Activated naive CD4-positive, alpha-beta T cell treated with anti-CD3 and anti-CD28 coated beads, Interleukin-2, amount 50 U/mL, for 24 hours (primary cell): ENCODE data around the gene ERBB2.
"Not testable (repeated sequence)": the region's sequence is repeated elsewhere in the genome, so short reads cannot be mapped to it uniquely, and the experiment has no call there.

ENCODE experiments used
- H3K27ac Mint-ChIP-seq: one replicate; pipeline ENCODE4 v1.8.0; 2021; ENCODE audit warnings: mild to moderate bottlenecking, mixed read lengths
- H3K27me3 Mint-ChIP-seq: one replicate; pipeline ENCODE4 v1.8.0; 2021; ENCODE audit warnings: mixed read lengths
- H3K36me3 Mint-ChIP-seq: one replicate; pipeline ENCODE4 v1.8.0; 2021; ENCODE audit warnings: mixed read lengths
- H3K4me1 Mint-ChIP-seq: one replicate; pipeline ENCODE4 v1.8.0; 2021; ENCODE audit warnings: mixed read lengths
- H3K4me3 Mint-ChIP-seq: one replicate; pipeline ENCODE4 v1.8.0; 2021; ENCODE audit warnings: mild to moderate bottlenecking, mixed read lengths
- H3K9me3 Mint-ChIP-seq: one replicate; pipeline ENCODE4 v1.8.0; 2021; ENCODE audit warnings: mixed read lengths

ERBB2 gene

DNA sequence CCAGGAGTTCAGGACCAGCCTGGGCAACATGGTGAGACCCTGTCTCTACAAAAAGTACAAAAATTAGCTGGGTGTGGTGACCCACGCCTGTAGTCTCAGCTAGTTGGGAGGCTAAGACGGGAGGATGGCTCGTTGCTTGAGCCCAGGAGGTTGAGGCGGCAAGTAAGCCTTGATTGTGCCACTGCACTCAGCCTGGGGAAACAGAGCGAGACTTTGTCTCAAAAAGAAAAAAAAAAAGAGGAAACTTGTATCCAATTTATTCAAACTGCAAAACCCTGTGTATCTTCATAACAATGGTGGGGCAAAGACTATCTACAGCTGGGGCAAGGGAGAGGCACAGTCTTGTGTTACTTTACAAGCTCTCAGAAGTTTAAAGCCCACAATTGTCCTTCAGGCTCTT, 59.3 kb downstream of the ERBB2 start:
- Mint-ChIP-seq H3K4me1 (peaks cover 64% of the 10 kb centered on the region), H3K4me3 (no peak overlapping the region), H3K36me3 (peaks cover 11% of the 10 kb centered on the region), H3K27me3 (no peaks in the 10 kb centered on the region), H3K27ac (peak overlapping the region; percentile 93), H3K9me3 (no peaks in the 10 kb centered on the region)

DNA sequence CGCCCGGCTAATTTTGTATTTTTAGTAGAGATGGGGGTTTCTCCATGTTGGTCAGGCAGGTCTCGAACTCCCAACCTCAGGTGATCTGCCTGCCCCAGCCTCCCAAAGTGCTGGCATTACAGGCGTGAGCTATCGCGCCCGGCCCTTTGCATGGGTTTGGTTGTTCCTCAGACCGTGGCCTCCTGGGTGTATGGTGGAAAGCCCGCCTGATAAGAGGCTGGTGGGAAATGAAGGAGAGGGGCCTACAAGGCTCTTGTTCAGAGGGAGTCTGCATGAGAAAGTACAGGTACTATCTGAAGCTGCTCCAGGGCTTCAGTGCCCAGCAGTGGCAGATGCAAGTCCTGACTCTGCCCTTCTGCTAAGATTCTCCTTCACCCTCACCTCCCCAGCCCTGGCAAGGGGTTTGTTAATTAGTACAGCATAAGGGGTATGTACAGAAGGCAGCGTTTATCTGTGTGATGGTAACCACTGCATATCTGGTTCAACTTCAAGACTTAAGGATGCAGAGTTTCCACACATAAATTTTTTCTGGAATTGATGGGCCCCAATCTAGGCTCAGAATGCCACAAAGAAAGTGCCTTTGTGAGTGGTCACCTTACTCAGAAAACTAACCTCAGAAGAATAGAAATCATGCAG, 62.1 kb downstream of the ERBB2 start:
- Mint-ChIP-seq H3K4me3 (no peak overlapping the region), H3K4me1 (peaks cover 67% of the 10 kb centered on the region), H3K27ac (peak overlapping the region; percentile 82), H3K9me3 (no peaks in the 10 kb centered on the region), H3K27me3 (no peaks in the 10 kb centered on the region), H3K36me3 (peaks cover 34% of the 10 kb centered on the region)

DNA sequence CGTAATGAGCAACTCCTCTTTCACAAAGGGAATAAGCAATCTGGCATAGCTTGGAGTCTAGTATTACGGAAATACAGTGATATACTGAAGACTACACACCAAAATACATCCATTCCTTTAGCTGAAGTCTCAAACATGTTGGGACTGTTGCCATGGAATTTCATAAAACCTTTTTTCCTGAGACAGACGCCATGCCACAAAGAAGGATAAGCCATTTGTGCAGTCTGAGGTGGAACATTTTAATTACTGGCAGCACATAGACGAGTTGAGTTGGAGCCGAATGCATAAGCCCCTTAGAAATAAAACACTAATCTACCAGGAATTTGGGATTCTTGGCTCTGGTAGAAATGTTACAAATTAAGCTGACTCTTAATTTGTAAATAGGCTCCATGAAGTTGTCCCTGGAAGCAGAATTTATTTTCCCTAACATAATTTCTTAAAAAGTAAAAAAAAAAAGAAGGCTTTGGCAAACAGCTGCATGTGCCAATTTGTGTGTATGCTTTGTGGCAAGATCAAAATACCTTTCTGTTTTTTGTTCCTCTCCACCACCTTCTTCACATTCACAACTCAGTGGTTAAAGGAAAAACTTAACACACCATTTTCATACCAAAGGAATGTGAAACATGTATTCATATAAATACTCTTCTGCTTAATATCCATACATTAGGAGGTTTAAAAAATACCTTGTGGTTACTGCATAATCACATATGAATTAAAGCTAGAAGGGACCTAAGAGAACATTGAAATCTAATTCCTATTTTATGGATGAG, 63.4 kb downstream of the ERBB2 start:
- Mint-ChIP-seq H3K27me3 (no peaks in the 10 kb centered on the region), H3K9me3 (no peaks in the 10 kb centered on the region), H3K4me3 (peak overlapping the region; percentile 3), H3K27ac (peak overlapping the region; percentile 82), H3K4me1 (peaks cover 67% of the 10 kb centered on the region), H3K36me3 (peaks cover 42% of the 10 kb centered on the region)

DNA sequence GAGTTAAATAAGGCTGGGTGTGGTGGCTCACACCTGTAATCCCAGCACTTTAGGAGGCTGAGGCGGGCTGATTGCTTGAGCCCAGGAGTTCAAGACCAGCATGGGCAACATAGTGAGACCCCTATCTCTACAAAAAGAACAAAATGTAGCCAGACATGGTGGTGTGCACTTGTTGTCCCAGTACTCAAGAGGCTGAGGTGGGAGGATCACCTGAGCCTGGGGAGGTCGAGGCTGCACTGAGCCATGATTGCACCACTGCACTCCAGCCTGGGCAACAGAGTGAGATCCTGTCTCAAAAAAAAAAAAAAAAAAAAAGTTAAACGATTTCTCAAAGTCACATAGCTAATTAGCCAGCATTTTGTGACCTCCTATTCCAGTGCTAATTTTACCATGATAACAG, 64.3 kb downstream of the ERBB2 start:
- H3K9me3 Mint-ChIP-seq, H3K27ac Mint-ChIP-seq, H3K4me3 Mint-ChIP-seq, H3K27me3 Mint-ChIP-seq: not testable (repeated sequence)
- Mint-ChIP-seq H3K36me3 (peaks cover 45% of the 10 kb centered on the region), H3K4me1 (peaks cover 67% of the 10 kb centered on the region)

DNA sequence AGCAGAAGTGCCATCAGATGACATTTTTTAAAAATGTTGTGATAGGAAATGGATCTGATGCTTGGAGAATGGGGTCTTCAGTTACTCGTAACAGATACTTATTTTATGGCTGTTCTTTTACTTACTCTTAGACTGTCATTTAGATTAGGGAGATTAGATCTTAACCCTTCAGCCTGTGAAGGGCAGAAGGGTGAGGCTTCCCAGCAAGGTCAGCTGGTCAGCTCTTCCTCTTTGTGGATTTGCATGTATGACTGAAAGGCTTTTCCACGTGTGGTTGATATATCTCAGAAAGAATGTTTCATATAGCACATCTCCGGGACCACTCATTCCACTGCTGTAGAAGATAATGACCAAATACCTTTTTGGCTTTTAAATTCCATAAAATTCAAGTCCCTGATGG, 65.3 kb downstream of the ERBB2 start:
- H3K9me3 Mint-ChIP-seq = no peaks in the 10 kb centered on the region
- H3K4me1 Mint-ChIP-seq = peaks cover 71% of the 10 kb centered on the region
- H3K27ac Mint-ChIP-seq = peak overlapping the region; percentile 60

DNA sequence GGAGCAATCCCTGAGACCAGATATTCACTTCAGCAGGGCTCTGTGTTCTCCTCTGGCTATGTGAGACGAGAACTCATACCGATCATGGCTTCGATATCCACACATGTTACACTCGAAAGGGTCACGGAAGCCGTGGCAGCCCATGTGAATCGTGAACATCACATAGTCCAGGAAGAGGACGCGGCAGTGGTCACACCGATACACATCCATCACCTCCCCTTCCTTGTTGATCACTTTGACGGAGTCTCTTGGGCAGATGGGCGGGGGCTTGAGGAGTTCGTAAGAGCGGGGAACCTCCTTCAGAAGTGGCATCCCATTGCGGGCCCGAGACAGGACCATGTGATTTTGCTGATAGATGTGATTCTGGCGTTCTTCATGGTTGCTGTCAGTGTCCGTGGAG, 65.9 kb downstream of the ERBB2 start:
- Mint-ChIP-seq H3K27ac (peak overlapping the region; percentile 60), H3K9me3 (no peaks in the 10 kb centered on the region), H3K4me3 (no peak overlapping the region), H3K27me3 (no peaks in the 10 kb centered on the region), H3K36me3 (peaks cover 47% of the 10 kb centered on the region), H3K4me1 (peaks cover 75% of the 10 kb centered on the region)

More for the DNA sequence above, 65.3 kb downstream of the ERBB2 start:
- no peaks in the 10 kb centered on the region for H3K27me3 Mint-ChIP-seq
- H3K4me3 Mint-ChIP-seq = no peak overlapping the region
- H3K36me3 Mint-ChIP-seq = peaks cover 47% of the 10 kb centered on the region

DNA sequence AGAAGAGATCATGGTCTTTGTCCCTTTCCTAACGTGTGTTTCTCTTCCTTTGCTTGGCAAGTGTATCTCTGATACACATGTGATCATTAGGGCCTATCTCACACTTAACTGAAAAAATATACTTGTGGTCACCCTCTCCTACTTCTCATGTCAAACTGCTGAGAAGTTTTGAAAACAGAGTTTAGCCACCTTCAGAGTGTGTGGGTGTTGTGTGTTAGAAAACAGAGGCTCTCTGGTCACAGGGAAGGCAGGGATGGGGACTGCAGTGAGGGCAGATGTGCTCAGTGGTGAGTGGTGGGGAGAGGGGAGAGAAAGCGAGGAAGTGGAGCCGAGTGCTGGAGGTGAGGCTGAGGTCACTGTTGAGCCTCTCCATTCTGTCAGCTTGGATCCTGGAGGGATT, 67.3 kb downstream of the ERBB2 start:
- peaks cover 51% of the 10 kb centered on the region for H3K36me3 Mint-ChIP-seq
- H3K27me3 Mint-ChIP-seq = no peaks in the 10 kb centered on the region
- H3K9me3 Mint-ChIP-seq = no peaks in the 10 kb centered on the region
- H3K27ac Mint-ChIP-seq = peak overlapping the region; percentile 99
- H3K4me3 Mint-ChIP-seq = peak overlapping the region; percentile 54
- H3K4me1 Mint-ChIP-seq = peaks cover 85% of the 10 kb centered on the region

DNA sequence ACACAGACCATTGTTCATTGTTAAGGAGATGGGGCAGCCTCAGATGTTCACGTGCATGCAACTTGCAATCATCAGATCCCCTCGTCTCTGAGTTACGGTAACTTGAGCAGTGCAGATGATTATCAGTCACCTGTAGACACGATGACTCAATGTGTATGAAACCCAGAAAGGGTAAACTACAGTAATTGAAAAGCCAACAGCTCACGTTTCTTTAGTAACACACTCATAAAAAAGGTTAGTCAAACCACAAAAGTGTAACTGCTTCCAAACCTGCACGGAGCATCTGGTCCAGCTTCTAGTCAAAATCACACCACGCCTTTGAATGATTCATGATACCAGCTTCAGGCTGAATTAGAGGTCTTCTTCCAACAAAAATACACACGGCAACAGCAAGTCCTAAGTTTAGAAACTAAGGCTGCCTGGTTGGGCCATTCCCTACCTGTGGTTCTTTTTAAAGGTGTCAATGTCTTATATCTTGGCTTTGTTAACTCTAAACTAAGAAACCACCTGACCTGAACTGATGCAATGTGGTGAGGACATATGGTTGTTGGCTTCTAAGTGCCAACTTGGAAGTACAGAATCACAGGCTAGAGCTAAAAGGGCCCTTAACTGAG, 70.2 kb downstream of the ERBB2 start:
- no peaks in the 10 kb centered on the region for H3K9me3 Mint-ChIP-seq
- no peaks in the 10 kb centered on the region for H3K27me3 Mint-ChIP-seq
- H3K4me3 Mint-ChIP-seq = peak overlapping the region; percentile 63
- peaks cover 53% of the 10 kb centered on the region for H3K36me3 Mint-ChIP-seq
- peak overlapping the region; percentile 99 for H3K27ac Mint-ChIP-seq
- H3K4me1 Mint-ChIP-seq = peaks cover 99% of the 10 kb centered on the region

DNA sequence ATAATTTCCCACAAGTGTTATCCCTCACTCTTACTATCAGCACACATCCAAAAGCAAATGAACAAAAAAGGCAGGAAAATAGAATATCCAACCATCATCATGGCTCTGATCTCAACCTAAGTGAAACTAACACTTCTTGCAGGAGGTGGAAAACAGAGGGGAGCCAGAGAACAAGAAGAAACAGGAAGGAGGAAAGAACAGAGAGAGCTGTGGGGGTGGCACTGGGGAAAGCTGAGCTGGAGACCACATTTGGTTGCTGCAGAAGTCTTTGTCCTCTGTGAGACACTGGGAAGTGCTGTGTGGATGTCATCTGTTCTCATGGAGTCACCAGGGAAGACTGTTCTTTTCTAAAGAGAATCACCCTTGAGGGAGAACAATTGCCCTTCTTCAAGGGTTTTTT, 72.6 kb downstream of the ERBB2 start:
- no peaks in the 10 kb centered on the region for H3K9me3 Mint-ChIP-seq
- H3K27me3 Mint-ChIP-seq = no peaks in the 10 kb centered on the region
- peaks cover 41% of the 10 kb centered on the region for H3K36me3 Mint-ChIP-seq
- H3K4me1 Mint-ChIP-seq = peaks cover 96% of the 10 kb centered on the region
- peak overlapping the region; percentile 70 for H3K4me3 Mint-ChIP-seq
- peak overlapping the region; percentile 99 for H3K27ac Mint-ChIP-seq

DNA sequence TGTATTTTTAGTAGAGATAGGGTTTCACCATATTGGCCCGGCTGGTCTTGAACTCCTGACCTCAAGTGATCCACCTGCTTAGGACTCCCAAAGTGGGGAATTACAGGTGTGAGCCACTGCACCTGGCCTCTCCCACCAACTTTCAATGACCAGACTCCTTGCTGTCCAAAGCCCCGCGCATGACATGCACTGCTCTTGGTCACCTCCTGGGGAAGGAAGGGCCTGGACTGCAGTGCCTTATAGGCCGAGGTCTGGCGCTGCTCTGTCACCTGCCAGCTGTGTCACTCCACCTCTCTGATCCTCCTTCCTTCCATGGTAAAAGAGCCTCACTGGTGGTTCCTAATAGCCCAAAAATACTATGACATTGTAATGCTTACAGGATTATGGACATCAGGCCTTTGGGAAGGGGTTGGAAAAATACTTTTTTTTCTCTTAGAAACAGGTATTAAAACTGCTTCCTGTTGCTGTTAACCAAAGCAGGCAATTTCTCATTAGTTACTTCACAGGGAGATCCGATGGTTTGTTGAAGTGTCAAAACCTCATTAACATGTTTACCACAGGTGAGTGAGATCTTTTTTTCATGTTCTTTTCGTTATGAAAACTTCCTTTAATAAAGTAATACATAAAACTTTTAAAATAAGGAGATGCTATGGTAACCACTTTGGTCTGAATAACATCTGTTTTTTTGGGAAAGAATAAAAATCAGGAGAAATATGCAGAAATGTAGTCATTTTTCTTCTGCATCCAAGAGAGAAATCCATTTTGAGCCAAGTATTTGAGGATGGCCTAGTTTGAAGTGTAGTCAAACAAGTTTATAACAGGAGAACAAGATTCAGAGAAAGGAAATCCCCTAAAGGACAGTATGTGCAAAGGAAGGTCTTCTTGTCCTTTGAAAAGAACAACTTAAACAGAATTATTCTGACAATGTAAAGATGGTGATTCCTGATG, 73.4 kb downstream of the ERBB2 start:
- no peaks in the 10 kb centered on the region for H3K9me3 Mint-ChIP-seq
- peaks cover 39% of the 10 kb centered on the region for H3K36me3 Mint-ChIP-seq
- no peaks in the 10 kb centered on the region for H3K27me3 Mint-ChIP-seq
- peaks cover 96% of the 10 kb centered on the region for H3K4me1 Mint-ChIP-seq
- H3K4me3 Mint-ChIP-seq = peak overlapping the region; percentile 75
- H3K27ac Mint-ChIP-seq = peak overlapping the region; percentile 99

DNA sequence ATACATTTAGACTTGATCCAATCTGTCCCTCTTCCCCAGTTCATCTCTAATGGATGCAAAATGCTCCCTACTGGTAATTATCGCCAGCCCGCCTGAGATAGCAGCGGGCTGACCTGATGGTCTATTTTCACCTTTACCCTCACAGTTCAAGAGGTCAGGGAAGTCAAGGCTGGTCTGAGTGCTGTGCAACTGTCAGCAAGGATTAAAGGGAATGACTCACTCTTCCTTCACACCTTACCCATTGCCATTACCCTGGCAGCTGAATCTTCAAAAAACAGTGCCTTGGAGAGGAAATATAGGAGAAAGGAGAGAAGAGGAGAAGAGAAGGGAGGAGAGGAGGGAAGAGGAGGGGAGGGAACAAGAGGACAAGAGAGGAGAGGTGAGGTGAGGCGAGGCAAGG, 74.2 kb downstream of the ERBB2 start:
- Mint-ChIP-seq H3K4me3 (peak overlapping the region; percentile 82), H3K36me3 (peaks cover 35% of the 10 kb centered on the region), H3K4me1 (peaks cover 96% of the 10 kb centered on the region), H3K27ac (peak overlapping the region; percentile 97), H3K9me3 (no peaks in the 10 kb centered on the region), H3K27me3 (no peaks in the 10 kb centered on the region)

DNA sequence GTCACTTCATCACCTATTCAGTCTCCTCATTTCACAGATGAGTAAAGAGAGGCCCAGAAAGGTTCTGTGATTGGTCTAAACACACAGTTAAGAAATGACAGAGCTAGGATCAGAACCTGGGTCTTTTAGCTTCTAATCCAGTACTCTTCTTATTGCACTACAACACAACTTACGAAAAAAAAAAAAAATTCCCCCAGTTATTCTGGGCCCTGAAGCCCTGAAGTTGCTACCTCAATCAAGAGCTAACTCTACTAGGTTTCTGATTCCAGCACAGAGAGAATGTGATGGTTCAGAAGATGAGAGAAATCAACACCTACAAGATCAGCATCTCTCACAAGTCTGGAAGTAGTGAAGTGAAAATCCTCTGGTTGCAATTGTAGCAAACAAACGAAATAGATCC, 75.2 kb downstream of the ERBB2 start:
- H3K27me3 Mint-ChIP-seq = no peaks in the 10 kb centered on the region
- H3K4me3 Mint-ChIP-seq = peak overlapping the region; percentile 79
- peak overlapping the region; percentile 95 for H3K27ac Mint-ChIP-seq

DNA sequence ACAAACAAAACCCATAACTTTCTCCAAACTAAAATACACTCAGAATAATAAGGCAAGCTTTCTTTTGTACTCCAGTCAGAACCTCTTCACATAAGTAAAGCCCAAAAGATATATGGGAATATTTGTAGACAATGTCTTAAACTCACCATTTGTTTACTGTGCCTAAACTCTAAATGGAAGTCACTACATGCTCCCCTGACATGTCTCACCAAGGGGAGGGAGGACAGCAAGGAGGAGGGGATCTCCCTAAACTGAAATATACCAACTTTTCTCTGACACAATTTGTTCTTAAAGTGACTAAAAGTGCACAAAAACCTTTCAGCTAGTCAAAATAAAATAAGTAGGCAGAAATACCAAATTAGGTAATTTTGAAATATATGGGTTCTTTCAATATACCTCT, 76.4 kb downstream of the ERBB2 start:
- Mint-ChIP-seq H3K4me1 (peaks cover 88% of the 10 kb centered on the region), H3K36me3 (peaks cover 32% of the 10 kb centered on the region), H3K9me3 (no peaks in the 10 kb centered on the region), H3K27me3 (no peaks in the 10 kb centered on the region), H3K27ac (peak overlapping the region; percentile 93), H3K4me3 (peak overlapping the region; percentile 90)

More for the DNA sequence above, 75.2 kb downstream of the ERBB2 start:
- Mint-ChIP-seq H3K9me3 (no peaks in the 10 kb centered on the region), H3K4me1 (peaks cover 91% of the 10 kb centered on the region), H3K36me3 (peaks cover 33% of the 10 kb centered on the region)

DNA sequence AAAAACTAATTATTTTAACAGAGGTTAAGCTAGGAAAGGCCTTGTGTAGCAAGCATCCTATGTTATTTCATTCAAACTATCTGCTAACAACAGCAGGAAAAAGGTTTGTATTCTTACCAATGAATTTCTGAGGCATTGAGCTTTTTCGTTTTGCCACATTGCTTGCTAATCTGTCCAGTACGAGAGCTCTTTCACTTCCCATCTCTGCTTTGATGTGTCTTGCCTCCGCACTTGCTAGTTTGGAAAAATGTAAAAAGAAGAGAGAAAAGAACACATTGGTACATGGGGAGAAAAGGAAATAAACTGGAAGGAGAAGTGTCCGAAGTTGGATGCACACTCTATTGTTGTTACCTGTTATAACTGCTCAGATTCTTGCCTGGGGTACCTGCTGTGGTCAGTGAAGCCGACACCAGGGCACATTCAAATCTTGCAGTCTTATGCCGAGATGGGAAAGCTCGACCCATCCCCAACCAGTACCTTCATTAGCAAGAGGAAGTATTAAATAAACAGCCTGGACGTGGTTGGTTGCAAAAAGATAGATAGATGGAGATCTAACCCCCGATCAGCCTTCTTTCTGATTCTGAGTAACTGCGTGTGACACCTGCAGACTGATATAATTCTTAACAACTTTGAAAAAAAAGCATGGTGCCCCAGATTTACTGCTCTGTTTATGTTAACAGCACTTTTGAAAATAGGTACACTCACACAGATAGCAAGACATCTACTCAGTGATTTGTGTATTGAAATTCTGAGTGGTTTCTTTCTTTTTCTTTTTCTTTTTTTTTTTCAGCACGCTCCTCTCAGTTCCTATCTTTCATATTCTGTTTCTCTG, 77.9 kb downstream of the ERBB2 start:
- H3K36me3 Mint-ChIP-seq = peaks cover 28% of the 10 kb centered on the region
- no peaks in the 10 kb centered on the region for H3K27me3 Mint-ChIP-seq

More for the DNA sequence above, 77.9 kb downstream of the ERBB2 start:
- Mint-ChIP-seq H3K9me3 (no peaks in the 10 kb centered on the region), H3K4me3 (peak overlapping the region; percentile 90), H3K4me1 (peaks cover 88% of the 10 kb centered on the region), H3K27ac (peak overlapping the region; percentile 93)
